Measurements from ENCODE around the gene TMEM44.
"Not testable (repeated sequence)": the region's sequence is repeated elsewhere in the genome, so short reads cannot be mapped to it uniquely, and the experiment has no call there.

Gene TMEM44

GRCh38 chr3:194555175-194556062 lies 77.8 kb downstream of the TMEM44 start:
- DNase-seq (ENCODE audit: low read depth, low spot score): no peak

- DNase-seq (ENCODE audit: low read depth, low spot score): no peak
These were observed 78.6 kb downstream of the TMEM44 start for GRCh38 chr3:194554473-194555123.

- no peak for DNase-seq (ENCODE audit: low read depth, low spot score)
These were observed 80.8 kb downstream of the TMEM44 start for GRCh38 chr3:194552327-194552949.

- DNase-seq (ENCODE audit: low read depth, low spot score): no peak
These were observed 83.4 kb downstream of the TMEM44 start for GRCh38 chr3:194549853-194550252.

GRCh38 chr3:194548346-194549321 lies 84.6 kb downstream of the TMEM44 start:
- DNase-seq (ENCODE audit: low read depth, low spot score): no peak

GRCh38 chr3:194547042-194547441 lies 86.2 kb downstream of the TMEM44 start:
- DNase-seq (ENCODE audit: low read depth, low spot score): no peak

- DNase-seq (ENCODE audit: low read depth, low spot score): not testable (repeated sequence)
These were observed 87.7 kb downstream of the TMEM44 start for GRCh38 chr3:194545538-194545937.

DNA sequence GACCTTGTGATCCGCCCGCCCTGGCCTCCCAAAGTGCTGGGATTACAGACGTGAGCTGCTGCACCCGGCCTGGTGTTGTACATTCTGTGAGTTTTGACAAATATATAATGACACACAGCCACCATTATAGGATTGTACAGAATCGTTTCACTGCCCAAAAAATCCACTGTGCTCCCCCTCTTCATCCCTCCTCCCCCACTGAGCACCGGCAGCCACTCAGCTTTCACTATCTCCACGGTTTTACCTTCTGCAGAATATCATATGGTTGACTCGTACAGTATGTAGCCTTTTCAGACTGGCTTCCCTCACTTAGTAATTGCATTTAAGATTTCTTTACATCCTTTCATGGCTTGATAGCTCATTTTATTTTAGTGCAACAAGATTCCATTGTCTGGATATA lies 89.7 kb downstream of the TMEM44 start:
- no peak for DNase-seq (ENCODE audit: low read depth, low spot score)

- DNase-seq (ENCODE audit: low read depth, low spot score): no peak
These were observed 91.7 kb downstream of the TMEM44 start for GRCh38 chr3:194541483-194541882.

- no peak for DNase-seq (ENCODE audit: low read depth, low spot score)
These were observed 92.8 kb downstream of the TMEM44 start for GRCh38 chr3:194540274-194540905.

DNA sequence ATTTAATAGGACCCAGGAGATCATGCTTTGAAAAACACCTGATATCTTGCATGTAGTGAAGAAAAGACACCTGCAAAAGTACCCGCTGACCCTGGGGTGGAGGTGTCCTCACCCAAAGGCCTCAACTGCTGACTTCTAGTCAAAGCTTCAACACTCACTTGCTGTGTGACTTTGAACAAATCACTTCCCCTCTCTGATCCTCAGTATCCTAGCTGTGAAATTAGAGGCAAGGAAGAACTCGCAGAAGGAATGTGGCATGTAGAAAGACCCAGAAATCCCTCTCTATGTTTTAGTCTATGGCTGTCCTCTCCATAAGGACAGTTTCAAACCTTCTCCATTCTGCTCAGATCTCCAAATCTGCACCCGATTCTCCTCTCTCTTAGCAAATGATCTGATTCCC lies 93.7 kb downstream of the TMEM44 start:
- no peak for DNase-seq (ENCODE audit: low read depth, low spot score)

GRCh38 chr3:194537732-194538247 lies 95.4 kb downstream of the TMEM44 start:
- DNase-seq (ENCODE audit: low read depth, low spot score): no peak
